HEK293 (cell line): Measurements from ENCODE around the gene TOMM34.

Experiments
- KLF9 ChIP-seq: fragments of 450-650 bp; formaldehyde crosslinking; IDR thresholded peaks from 2 replicates; pipeline ENCODE4 v1.5.1; 2016; ENCODE audit warnings: missing biosample characterization, missing genetic modification characterization, low read depth
- ZNF366 ChIP-seq: fragments of 450-650 bp; formaldehyde crosslinking; conservative IDR thresholded peaks from 2 replicates; pipeline ENCODE4 v1.5.1; 2016; ENCODE audit warnings: missing biosample characterization, missing genetic modification characterization
- TF ChIP-seq, protein P1 (sequence below): fragments of 450-650 bp; formaldehyde crosslinking; IDR thresholded peaks from 2 replicates; pipeline ENCODE4 v1.5.1; 2016; ENCODE audit warnings: missing biosample characterization, missing genetic modification characterization
- TF ChIP-seq, protein P2 (sequence below): fragments of 450-650 bp; IDR thresholded peaks from 2 replicates; pipeline ENCODE4 v1.5.1; 2018; ENCODE audit warnings: missing biosample characterization, missing genetic modification characterization

GRCh38 chr20:44897133-44897532 is 63.1 kb downstream of the TOMM34 start:
- TF ChIP-seq ZNF366 (no peak), KLF9 (tag by site-specific recombination) (no peak)
- TF ChIP-seq, protein P1, sequence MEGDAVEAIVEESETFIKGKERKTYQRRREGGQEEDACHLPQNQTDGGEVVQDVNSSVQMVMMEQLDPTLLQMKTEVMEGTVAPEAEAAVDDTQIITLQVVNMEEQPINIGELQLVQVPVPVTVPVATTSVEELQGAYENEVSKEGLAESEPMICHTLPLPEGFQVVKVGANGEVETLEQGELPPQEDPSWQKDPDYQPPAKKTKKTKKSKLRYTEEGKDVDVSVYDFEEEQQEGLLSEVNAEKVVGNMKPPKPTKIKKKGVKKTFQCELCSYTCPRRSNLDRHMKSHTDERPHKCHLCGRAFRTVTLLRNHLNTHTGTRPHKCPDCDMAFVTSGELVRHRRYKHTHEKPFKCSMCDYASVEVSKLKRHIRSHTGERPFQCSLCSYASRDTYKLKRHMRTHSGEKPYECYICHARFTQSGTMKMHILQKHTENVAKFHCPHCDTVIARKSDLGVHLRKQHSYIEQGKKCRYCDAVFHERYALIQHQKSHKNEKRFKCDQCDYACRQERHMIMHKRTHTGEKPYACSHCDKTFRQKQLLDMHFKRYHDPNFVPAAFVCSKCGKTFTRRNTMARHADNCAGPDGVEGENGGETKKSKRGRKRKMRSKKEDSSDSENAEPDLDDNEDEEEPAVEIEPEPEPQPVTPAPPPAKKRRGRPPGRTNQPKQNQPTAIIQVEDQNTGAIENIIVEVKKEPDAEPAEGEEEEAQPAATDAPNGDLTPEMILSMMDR, result no peak
- TF ChIP-seq, protein P2, sequence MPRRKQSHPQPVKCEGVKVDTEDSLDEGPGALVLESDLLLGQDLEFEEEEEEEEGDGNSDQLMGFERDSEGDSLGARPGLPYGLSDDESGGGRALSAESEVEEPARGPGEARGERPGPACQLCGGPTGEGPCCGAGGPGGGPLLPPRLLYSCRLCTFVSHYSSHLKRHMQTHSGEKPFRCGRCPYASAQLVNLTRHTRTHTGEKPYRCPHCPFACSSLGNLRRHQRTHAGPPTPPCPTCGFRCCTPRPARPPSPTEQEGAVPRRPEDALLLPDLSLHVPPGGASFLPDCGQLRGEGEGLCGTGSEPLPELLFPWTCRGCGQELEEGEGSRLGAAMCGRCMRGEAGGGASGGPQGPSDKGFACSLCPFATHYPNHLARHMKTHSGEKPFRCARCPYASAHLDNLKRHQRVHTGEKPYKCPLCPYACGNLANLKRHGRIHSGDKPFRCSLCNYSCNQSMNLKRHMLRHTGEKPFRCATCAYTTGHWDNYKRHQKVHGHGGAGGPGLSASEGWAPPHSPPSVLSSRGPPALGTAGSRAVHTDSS (tag by site-specific recombination), result no peak
